GM21360 (cell line): ENCODE data around the gene PPP2R5B.

Experiments
- ATAC-seq: cut with Tn5 transposase; IDR thresholded peaks from one replicate; pipeline ENCODE4 v1.9.1; 2021; ENCODE audit warnings: mild to moderate bottlenecking, moderate library complexity; ENCODE audit not compliant: unreplicated experiment

PPP2R5B gene

DNA sequence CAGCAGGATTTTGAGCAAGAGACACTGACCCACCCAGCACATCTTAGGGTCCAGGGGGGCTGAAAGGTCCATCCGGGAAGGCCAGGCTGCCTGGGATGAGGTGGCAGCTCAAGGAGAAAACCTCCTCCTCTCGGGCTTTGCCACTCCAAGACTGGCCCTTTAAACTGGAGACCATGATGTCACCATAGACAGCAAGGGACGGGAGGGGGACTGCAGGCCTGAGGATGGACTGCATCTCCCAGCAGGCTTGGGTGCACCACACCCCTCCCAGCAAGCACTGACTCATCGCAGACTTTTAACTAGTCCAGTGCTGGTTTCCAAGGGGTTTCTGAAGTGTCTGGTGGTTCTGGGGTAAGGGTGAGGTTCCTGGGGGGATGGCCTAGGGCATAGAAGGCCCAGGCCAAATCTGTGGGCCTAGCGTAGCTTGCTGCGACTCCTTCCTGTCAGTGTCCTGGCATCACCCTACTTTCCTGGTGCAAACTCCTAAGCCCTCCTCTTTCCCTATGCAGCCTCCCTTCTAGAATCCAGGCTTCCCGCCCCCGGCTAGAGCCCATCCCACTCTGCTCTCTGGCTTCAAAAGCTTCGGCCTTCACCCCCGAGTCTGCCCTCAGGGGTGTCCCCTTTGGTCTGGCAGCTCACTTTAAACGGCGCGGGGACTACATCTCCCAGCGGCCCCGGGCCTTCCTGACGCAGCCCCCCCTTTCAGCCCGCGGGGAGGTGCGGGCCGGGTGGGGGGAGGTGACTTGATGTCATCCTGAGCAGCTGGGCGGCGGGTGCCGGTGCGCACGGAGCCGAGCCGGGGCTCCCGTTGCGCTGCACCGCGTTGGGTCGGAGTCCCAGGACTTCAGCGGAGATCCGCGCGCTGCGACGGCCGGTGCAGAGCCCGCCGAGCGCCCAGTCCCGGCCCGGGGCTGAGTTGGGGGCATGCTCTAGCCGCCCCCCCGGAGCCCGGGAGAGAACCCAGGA lies at the start of gene PPP2R5B:
TSS of gene PPP2R5B (plus strand) at position 746 of the 966 bp plus-strand sequence. CDS start 1,046 bp downstream, outside the sequence.
- peak; percentile 64 for ATAC-seq

- ATAC-seq, result no peak
Measured at GRCh38 chr11:64875369-64876228, 48.9 kb upstream of the PPP2R5B start.

- no peak for ATAC-seq
Measured at GRCh38 chr11:64876229-64876750, 48.2 kb upstream of the PPP2R5B start.

DNA sequence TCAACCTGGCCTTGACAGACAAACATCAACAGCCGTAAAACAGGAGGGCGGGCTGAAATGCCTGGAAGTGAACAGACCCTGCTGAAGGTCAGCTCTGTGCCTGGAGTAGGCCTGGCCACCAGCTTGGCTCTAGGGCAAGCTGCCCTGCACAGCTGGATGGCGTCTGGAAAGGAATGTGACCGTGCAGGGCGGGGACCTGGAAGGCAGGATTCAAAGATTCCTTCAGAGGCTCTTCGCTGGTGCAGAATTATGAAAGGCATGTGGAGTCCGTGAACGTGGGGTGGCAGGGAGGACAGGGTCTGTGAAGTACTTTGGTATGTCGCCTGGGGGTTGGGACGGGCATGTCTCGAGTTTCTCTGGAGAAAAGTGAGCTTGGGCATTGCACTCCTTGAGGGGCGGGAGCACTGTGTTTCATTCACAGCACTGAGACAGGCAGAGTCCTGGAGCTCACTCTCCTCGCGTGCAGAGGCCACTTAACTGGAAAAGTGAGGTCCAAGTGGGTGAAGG lies 47.6 kb upstream of the PPP2R5B start:
- no peak for ATAC-seq

- ATAC-seq, result no peak
Measured at GRCh38 chr11:64877390-64878222, 46.9 kb upstream of the PPP2R5B start.

- no peak for ATAC-seq
Measured at GRCh38 chr11:64878223-64878493, 46.3 kb upstream of the PPP2R5B start.

GRCh38 chr11:64878494-64879243 lies 45.8 kb upstream of the PPP2R5B start, which contains the start of gene EHD1:
Gene EHD1 (minus strand): TSS chr11:64878621. CDS start chr11:64878464, 157 bp downstream.
- ATAC-seq, result peak; percentile 60

GRCh38 chr11:64879244-64879900 lies 45.1 kb upstream of the PPP2R5B start:
- no peak for ATAC-seq

DNA sequence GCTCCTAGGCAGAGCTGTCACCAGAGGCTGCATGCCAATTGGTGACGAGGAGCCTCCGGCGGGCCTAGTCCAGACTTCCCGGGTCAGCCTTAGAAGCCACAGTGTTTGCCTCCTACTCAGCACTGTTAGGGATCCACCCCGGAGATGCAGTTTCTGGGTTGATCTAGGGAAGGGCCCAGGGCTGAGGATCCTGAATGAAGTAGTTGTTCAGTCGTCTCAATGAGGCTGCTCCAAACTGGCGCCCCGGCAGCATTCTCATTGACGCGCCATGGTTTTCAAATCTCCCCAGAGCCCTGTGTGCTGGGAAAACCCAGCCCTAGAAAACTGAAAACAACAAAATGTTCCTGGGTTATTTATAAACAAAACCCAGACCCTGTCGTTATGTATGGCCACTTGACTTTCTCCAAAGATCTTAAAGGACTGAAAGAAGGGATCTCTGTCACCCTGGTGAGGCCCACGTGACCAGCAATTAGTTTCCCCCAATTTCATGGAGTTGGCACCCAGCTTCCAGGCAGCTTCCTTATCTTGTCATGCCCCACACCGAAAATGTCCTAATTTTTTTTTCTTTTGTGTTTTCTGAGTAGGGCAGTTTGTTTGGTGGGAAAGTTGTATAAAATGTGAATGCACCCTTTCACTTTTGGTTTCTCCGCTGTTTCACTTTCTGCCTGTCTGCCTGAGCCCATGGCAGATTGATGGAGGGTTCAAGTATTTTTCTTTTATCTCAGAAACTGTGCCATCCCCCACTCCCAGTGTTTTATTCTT lies 44.1 kb upstream of the PPP2R5B start:
- no peak for ATAC-seq

DNA sequence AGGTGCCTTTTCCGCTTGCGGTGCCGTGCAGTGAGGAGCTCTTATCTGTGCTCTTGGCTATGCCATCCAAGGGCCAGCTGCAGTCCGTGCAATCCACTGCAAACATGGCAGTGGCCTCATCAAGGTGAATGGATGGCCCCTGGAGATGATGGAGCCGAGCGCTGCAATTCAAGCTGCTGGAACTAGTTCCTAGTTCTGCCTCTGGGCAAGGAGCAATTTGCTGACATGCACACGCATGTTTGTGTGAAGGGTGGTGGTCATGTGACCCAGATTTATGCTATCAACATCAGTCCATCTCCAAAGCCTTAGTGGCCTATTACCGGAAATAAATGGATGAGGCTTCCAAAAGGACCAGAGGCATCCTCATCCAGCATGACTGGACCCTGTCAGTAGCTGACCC lies 43.0 kb upstream of the PPP2R5B start:
- ATAC-seq, result no peak

DNA sequence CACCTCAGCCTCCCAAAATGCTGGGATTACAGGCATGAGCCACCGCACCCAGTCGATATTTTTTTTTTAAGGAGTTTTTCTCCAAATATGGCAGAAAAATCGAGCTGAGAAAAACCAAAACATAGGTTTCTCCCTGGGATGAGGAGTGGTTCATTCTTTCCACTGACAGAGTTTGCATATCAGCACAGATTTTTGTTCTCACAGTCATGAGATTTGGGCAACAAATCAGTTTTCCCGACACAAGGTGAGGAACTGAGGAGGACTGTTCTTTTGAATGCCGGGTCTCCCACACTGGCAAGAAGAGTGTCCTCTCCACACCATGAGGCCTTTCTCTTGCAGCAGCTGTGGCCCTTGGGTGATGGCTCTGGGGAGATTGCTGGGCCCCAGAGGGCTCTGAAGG lies 42.2 kb upstream of the PPP2R5B start:
- no peak for ATAC-seq

GRCh38 chr11:64883575-64883974 lies 40.9 kb upstream of the PPP2R5B start:
- no peak for ATAC-seq

GRCh38 chr11:64884019-64884418 lies 40.5 kb upstream of the PPP2R5B start:
- ATAC-seq, result no peak

GRCh38 chr11:64885367-64886286 lies 38.9 kb upstream of the PPP2R5B start:
- no peak for ATAC-seq

DNA sequence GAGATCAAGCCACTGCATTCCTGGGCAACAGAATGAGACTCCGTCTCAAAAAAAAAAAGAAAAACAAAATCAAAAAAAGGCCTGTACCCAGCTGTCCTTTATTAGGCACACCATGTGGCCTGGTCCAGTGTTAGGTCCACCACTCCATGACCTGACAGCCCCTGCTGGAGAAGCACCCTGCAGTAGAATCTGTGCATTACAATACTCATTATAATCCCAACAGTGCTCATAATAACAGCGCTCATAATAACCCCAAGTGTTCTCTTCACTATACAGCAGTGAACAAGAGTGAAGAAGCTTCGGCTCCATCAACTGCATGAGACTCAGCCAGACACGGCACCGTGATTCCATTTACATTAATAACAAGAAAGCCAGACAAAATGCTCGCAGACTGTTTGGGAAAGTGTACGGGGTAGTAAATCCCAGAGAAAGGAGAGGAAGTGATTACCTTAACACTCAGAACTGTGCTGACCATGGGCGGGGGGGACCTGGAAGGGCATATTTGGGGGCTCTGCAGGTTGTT lies 37.2 kb upstream of the PPP2R5B start:
- no peak for ATAC-seq

DNA sequence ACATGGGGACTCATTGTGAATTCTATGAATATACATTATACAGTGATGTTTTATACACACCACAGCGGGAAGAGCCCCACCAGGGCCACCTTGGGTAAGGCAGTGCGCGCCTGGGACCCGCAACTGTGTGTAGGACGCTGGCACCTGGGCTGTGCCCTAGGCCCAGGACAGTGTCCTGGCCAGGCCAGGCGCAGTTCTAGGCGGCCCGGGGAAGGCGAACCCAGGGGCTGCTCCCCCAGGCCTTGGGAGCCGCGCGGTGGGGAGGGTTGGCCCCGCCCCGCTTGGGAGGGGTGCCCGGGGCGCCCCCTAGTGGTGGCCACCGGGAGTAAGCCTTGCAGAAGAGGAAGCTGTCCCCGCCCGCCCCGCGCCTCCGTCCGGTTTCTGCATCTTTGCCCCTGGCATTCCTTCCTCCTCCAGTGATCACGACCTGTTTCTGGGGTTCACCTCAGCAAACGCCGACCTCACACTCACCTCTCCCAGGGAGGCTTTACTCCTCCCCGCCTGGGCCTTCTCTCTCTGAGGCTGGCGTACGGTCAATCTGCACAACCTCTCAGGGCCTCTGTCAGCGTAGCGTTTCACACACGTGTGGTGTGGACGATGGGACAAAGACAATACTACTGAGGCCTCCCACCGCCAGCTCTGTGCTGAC lies 36.6 kb upstream of the PPP2R5B start:
- peak; percentile 71 for ATAC-seq

DNA sequence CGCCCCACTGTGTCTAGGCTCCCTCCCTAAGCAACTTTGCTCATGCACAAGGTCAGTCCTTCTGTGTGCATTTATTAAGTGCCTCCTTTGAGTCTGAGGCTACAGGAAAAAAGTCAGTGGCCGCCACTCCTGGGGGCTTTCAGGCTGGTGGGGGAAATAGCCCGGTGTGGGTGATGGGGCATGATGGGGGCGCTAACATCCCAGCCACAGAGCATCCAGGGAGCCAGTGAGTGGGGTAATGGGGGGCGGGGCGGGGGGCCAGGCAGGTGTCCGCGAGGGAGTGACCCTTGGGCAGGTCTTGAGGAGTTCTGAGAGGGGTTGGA lies 36.1 kb upstream of the PPP2R5B start:
- no peak for ATAC-seq
